Glomerular visceral epithelial cell (primary cell): ENCODE results near the gene SPG11.
"Not testable (repeated sequence)": the region's sequence is repeated elsewhere in the genome, so short reads cannot be mapped to it uniquely, and the experiment has no call there.

Experiments
- DNase-seq: peaks from one replicate; pipeline ENCODE4 v3.0.0-alpha.2; 2016; ENCODE audit errors: extremely low spot score

Gene SPG11

GRCh38 chr15:44616974-44617373 is 46.5 kb downstream of the SPG11 start:
- DNase-seq = no peak

- DNase-seq = no peak
Measured at GRCh38 chr15:44606740-44607139, 56.7 kb downstream of the SPG11 start.

GRCh38 chr15:44603126-44603525 is 60.3 kb downstream of the SPG11 start:
- DNase-seq = no peak

- no peak for DNase-seq
Measured at GRCh38 chr15:44598892-44599291, 64.6 kb downstream of the SPG11 start.

- no peak for DNase-seq
Measured at GRCh38 chr15:44598066-44598465, 65.4 kb downstream of the SPG11 start.

GRCh38 chr15:44596511-44597010 is 66.9 kb downstream of the SPG11 start:
- DNase-seq = no peak

GRCh38 chr15:44595656-44596510 is 67.6 kb downstream of the SPG11 start:
- DNase-seq = no peak

GRCh38 chr15:44595246-44595645 is 68.2 kb downstream of the SPG11 start:
- DNase-seq = no peak

GRCh38 chr15:44593042-44593736 is 70.3 kb downstream of the SPG11 start:
- peak; percentile 25 for DNase-seq

- DNase-seq = no peak
Measured at GRCh38 chr15:44591326-44591725, 72.1 kb downstream of the SPG11 start.

- DNase-seq = no peak
Measured at GRCh38 chr15:44588541-44588940, 74.9 kb downstream of the SPG11 start.

- no peak for DNase-seq
Measured at GRCh38 chr15:44585633-44586032, 77.8 kb downstream of the SPG11 start.

GRCh38 chr15:44584162-44584749 is 79.2 kb downstream of the SPG11 start:
- peak; percentile 39 for DNase-seq

- no peak for DNase-seq
Measured at GRCh38 chr15:44580105-44580504, 83.4 kb downstream of the SPG11 start.

GRCh38 chr15:44574734-44575133 is 88.7 kb downstream of the SPG11 start:
- DNase-seq = no peak

GRCh38 chr15:44573386-44573785 is 90.1 kb downstream of the SPG11 start:
- no peak for DNase-seq

- no peak for DNase-seq
Measured at GRCh38 chr15:44570361-44570760, 93.1 kb downstream of the SPG11 start.

- DNase-seq = no peak
Measured at GRCh38 chr15:44569316-44569715, 94.1 kb downstream of the SPG11 start.

- DNase-seq = no peak
Measured at GRCh38 chr15:44568338-44568737, 95.1 kb downstream of the SPG11 start.

GRCh38 chr15:44566155-44566540 is 97.3 kb downstream of the SPG11 start:
- no peak for DNase-seq

- DNase-seq = no peak
Measured at GRCh38 chr15:44565387-44566154, 97.9 kb downstream of the SPG11 start.

GRCh38 chr15:44560926-44561325 is 102.5 kb downstream of the SPG11 start:
- DNase-seq = not testable (repeated sequence)
